ENCODE data around the gene ARHGAP31.

The ARHGAP31 gene

DNA sequence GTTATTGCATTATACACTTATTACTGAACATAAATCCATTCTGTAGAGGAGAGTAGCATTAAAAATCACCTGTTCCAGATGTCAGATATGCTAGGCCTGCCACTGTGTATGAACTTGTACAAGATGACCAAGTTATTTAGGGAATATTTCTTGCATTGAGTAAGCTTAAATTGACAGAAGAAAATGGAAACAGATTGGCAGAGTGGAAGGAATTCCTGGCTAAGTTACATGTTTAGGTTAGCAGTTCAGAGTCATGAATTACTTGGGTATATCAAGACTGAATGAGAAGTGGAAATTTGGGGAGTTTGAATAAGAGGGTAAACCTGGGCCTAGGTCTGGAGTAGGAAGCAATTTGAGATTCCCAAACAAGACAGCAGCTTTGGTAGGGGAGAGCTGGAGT, 44.6 kb downstream of the ARHGAP31 start:
- TF ChIP-seq, protein P1, sequence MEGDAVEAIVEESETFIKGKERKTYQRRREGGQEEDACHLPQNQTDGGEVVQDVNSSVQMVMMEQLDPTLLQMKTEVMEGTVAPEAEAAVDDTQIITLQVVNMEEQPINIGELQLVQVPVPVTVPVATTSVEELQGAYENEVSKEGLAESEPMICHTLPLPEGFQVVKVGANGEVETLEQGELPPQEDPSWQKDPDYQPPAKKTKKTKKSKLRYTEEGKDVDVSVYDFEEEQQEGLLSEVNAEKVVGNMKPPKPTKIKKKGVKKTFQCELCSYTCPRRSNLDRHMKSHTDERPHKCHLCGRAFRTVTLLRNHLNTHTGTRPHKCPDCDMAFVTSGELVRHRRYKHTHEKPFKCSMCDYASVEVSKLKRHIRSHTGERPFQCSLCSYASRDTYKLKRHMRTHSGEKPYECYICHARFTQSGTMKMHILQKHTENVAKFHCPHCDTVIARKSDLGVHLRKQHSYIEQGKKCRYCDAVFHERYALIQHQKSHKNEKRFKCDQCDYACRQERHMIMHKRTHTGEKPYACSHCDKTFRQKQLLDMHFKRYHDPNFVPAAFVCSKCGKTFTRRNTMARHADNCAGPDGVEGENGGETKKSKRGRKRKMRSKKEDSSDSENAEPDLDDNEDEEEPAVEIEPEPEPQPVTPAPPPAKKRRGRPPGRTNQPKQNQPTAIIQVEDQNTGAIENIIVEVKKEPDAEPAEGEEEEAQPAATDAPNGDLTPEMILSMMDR (IDR thresholded peaks at IDR 0.05; ENCODE audit: low read depth, low read length, missing control alignments), result no peak
- no peak for DNase-seq (ENCODE audit: low read depth)
- H3K4me3 ChIP-seq (ENCODE audit: low read depth, low read length), result no peak overlapping the region

- no peak overlapping the region for H3K4me3 ChIP-seq (ENCODE audit: low read depth, low read length)
- TF ChIP-seq, protein P1 (IDR thresholded peaks at IDR 0.05; ENCODE audit: low read depth, low read length, missing control alignments), result no peak
- DNase-seq (ENCODE audit: low read depth), result no peak
Measured at GRCh38 chr3:119340014-119340413, 45.8 kb downstream of the ARHGAP31 start.

GRCh38 chr3:119340446-119340845, 46.3 kb downstream of the ARHGAP31 start:
- TF ChIP-seq, protein P1 (IDR thresholded peaks at IDR 0.05; ENCODE audit: low read depth, low read length, missing control alignments), result no peak

GRCh38 chr3:119342176-119342575, 48.0 kb downstream of the ARHGAP31 start:
- no peak overlapping the region for H3K4me3 ChIP-seq (ENCODE audit: low read depth, low read length)
- TF ChIP-seq, protein P1 (IDR thresholded peaks at IDR 0.05; ENCODE audit: low read depth, low read length, missing control alignments), result no peak
- DNase-seq (ENCODE audit: low read depth), result no peak

More at GRCh38 chr3:119340446-119340845, 46.3 kb downstream of the ARHGAP31 start:
- no peak for DNase-seq (ENCODE audit: low read depth)
- H3K4me3 ChIP-seq (ENCODE audit: low read depth, low read length), result no peak overlapping the region

DNA sequence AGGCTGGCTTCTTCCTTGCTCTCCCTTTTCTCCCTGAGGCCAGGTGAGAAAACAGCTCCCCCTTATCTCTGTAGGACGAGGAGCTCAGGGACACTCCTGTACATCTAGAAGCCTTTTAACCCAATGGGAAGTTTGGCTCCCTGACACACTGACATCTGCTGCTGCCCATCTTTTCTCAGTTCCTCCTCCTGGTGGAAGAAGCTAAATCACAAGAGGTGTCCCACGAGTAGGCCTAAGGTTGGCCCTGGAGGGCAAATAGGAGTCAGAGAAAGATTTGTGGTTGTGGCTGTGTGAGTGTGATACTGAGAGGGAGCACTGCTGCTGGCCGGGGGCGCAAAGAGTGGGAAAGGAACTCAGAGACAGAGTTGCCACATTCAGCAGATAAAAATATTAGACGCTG, 49.5 kb downstream of the ARHGAP31 start:
- DNase-seq (ENCODE audit: low read depth), result peak; percentile 15
- H3K4me3 ChIP-seq (ENCODE audit: low read depth, low read length), result no peak overlapping the region
- TF ChIP-seq, protein P1 (IDR thresholded peaks at IDR 0.05; ENCODE audit: low read depth, low read length, missing control alignments), result no peak

DNA sequence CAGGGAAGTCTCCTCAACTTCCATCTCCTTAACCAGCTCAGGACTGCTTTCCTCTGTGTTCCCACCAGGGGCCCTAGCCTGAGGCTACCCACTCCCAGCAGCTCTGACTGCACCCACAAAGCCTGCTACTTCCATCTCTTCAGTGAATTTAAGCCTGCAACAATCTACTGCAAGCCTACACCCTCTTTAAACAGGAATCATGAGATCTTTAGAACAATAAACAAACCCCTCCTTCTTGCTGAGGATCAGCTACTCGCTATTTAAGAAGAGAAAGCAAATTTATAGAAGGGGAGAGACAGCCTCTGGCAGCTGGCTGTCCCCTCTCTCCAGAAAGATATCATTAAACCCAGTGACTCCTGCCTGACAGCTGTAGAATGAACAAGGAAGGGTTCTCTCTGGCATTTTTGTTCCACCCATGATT, 51.9 kb downstream of the ARHGAP31 start:
- TF ChIP-seq, protein P1 (IDR thresholded peaks at IDR 0.05; ENCODE audit: low read depth, low read length, missing control alignments), result no peak
- DNase-seq (ENCODE audit: low read depth), result no peak
- no peak overlapping the region for H3K4me3 ChIP-seq (ENCODE audit: low read depth, low read length)

- no peak for DNase-seq (ENCODE audit: low read depth)
- H3K4me3 ChIP-seq (ENCODE audit: low read depth, low read length), result no peak overlapping the region
- TF ChIP-seq, protein P1 (IDR thresholded peaks at IDR 0.05; ENCODE audit: low read depth, low read length, missing control alignments), result no peak
Measured at GRCh38 chr3:119347036-119347435, 52.9 kb downstream of the ARHGAP31 start.
